ENCODE data around the gene CCDC192.

DNA sequence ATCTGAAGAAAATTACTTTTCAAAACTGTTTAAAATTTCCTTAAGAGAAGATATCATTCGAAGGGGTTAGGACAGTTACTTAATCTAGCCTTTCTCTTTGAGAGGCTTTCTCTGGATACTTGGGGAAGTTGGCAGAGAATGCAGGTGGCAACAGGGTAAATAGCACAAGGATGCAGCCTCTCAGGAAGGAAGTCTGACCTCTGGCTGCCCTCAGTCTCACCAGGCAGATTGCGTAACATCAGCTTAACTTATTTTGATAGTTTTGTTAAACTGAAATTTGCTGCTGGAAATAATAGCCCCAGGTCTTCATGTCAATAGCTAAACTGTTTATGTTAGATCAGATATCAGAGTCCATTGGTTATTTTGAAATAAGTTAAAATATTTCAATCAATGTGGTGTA is 20.4 kb downstream of the CCDC192 start:
- TF ChIP-seq, protein P1, sequence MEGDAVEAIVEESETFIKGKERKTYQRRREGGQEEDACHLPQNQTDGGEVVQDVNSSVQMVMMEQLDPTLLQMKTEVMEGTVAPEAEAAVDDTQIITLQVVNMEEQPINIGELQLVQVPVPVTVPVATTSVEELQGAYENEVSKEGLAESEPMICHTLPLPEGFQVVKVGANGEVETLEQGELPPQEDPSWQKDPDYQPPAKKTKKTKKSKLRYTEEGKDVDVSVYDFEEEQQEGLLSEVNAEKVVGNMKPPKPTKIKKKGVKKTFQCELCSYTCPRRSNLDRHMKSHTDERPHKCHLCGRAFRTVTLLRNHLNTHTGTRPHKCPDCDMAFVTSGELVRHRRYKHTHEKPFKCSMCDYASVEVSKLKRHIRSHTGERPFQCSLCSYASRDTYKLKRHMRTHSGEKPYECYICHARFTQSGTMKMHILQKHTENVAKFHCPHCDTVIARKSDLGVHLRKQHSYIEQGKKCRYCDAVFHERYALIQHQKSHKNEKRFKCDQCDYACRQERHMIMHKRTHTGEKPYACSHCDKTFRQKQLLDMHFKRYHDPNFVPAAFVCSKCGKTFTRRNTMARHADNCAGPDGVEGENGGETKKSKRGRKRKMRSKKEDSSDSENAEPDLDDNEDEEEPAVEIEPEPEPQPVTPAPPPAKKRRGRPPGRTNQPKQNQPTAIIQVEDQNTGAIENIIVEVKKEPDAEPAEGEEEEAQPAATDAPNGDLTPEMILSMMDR (conservative IDR thresholded peaks at IDR 0.05; ENCODE audit: low read depth, low read length), result no peak
- TF ChIP-seq EZH2 (IDR thresholded peaks at IDR 0.05; ENCODE audit: borderline replicate concordance, low read depth, low read length, poor library complexity, severe bottlenecking), result no peak
